Activated CD4-positive, alpha-beta T cell treated with anti-CD3 and anti-CD28 coated beads for 4 hours (primary cell): ENCODE measurements around the gene ZNF142.

Experiments used
- DNase-seq, 2 donors: peaks; one replicate each; pipeline ENCODE4 v3.0.0-alpha.2; 2020

ZNF142 gene

GRCh38 chr2:218648787-218649100 is 10.7 kb downstream of the ZNF142 start:
- no peak for DNase-seq

- peak; percentile 32 to 50 for DNase-seq
These were observed 11.2 kb downstream of the ZNF142 start for GRCh38 chr2:218648088-218648786.

DNA sequence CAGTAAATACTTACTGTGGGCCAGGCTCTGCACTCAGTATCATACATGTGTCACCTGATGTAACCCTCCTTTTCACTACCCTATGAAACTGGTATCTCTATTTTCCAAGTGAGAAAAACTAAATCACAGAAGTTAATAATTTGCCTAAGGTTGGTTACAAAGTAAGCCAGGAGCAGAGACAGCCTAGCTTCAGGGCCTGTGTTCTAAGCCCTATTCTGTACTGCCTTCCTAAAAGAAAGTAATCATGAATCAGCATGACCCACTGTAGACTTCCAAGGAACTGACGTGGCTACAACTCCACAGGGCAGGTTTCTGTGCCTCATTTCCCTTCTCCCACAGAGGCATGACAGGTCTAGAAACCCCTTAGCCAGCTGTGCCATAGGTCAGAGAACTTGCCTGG is 14.3 kb downstream of the ZNF142 start:
- DNase-seq, result no peak

DNA sequence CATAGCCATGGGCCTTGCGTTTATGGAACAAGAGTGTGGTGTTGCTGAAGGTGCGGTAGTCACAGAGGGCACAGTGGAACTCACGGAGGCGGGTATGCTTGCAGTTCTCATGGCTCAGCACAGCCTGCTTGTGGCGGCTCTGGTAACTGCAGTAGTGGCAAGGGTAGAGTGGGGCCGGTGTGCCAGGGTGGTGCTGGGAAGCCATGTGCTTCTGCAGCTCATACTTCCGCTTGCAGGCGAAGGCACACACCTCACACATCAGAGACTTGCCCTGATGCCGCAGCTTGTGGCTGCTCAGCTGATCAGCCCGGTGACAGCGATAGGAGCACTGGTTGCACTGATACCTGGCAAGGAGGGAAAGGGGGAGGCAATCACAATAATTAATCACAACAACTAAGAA is 14.7 kb downstream of the ZNF142 start:
- DNase-seq, result no peak

- DNase-seq, result no peak
These were observed 15.6 kb downstream of the ZNF142 start for GRCh38 chr2:218643751-218644310.

- no peak for DNase-seq
These were observed 16.6 kb downstream of the ZNF142 start for GRCh38 chr2:218642786-218643185.

DNA sequence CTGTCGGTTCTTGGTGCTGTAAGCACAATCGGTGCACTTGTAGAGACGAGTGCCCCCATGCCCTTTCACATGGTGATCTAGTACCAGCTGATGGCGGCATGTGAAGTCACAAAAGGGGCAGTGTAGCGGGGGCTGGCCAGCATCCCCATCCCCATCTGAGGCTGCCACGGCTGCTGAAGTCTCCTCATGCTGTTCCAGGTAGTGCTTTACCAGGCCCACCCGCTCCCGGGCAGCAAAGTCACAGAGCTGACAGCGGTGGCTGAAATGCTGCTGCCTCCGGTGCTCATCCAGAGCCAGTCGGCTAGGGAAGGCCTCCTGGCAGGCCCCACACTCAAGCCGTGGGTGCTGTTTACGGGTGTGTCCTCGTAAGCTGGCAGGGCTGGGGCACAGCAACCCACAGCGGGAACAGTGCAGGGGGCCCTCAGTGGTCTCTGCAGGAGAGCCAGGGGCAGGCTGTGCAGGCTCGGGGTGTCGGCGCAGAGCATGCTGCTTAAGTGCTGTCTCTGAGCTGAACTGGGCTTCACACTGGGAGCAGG is 17.2 kb downstream of the ZNF142 start:
- DNase-seq, result no peak

GRCh38 chr2:218638372-218638771 is 21.1 kb downstream of the ZNF142 start:
- no peak for DNase-seq

DNA sequence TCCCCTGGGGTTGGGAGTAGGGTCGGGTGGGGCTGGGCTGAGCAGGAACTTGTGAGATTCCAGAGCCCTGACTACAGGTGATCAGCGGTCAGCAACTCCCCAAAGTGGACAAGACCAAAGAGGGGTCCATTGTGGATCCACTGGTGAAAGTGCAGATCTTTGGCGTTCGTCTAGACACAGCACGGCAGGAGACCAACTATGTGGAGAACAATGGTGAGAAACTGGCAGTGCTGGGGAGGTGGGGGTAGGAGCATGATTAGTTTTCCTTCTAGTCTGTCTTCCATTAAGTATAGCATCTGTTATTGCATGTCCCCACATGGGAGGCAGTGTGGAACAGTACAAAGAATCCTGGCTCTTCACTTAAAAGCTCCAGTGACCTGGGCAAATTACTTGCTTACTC is 23.7 kb downstream of the ZNF142 start:
- DNase-seq, result no peak

DNA sequence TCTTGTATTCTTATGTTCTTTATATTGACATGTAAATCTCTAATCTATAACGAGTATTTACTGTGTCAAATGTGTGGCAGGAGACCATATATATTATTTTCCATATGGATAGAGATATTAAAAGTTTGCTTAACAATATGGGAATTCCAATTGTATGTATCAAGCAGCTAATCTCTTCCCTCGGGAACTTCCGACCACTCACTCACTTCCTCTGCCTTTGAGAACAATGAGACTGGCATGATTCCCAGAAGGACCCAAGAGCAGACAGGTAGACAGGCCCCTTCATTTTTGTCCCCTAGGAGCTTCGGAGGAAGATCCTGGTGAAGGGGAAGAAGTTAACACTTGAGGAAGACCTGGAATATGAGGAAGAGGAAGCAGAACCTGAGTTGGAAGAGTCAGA is 27.6 kb downstream of the ZNF142 start:
- DNase-seq, result no peak

DNA sequence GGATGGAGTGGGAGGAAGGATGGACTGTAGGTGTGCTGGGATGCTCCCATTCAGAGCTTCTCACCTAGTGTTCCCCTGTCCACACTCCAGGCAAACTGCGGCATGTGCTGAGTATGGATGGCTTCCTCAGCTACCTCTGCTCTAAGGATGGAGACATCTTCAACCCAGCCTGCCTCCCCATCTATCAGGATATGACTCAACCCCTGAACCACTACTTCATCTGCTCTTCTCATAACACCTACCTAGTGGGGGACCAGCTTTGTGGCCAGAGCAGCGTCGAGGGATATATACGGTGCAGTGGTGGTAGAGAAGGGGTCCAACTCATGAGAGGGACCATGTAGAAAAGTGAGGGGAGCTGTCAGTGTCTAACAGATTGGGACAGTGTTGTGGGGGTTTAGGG is 31.5 kb downstream of the ZNF142 start:
- DNase-seq, result no peak

- DNase-seq, result no peak
These were observed 33.1 kb downstream of the ZNF142 start for GRCh38 chr2:218626369-218626768.

GRCh38 chr2:218623366-218623705 is 36.1 kb downstream of the ZNF142 start:
- DNase-seq, result no peak

- no peak for DNase-seq
These were observed 36.6 kb downstream of the ZNF142 start for GRCh38 chr2:218622606-218623365.

DNA sequence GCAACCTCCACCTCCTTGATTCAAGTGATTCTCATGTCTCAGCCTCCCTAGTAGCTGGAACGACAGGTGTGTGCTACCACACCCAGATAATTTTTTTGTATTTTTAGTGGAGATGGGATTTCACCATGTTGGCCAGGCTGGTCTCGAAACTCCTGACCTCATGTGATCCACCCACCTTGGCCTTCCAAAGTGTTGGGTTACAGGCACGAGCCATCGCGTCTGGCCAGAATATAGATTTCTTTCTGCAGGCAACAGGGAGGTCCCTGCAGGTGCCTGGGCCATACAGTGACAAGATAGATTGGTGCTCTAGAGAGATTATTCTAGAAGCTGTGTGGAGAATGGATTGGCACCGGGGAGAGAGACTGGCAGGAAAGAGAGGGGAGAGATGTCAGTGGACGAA is 38.4 kb downstream of the ZNF142 start:
- DNase-seq, result no peak

DNA sequence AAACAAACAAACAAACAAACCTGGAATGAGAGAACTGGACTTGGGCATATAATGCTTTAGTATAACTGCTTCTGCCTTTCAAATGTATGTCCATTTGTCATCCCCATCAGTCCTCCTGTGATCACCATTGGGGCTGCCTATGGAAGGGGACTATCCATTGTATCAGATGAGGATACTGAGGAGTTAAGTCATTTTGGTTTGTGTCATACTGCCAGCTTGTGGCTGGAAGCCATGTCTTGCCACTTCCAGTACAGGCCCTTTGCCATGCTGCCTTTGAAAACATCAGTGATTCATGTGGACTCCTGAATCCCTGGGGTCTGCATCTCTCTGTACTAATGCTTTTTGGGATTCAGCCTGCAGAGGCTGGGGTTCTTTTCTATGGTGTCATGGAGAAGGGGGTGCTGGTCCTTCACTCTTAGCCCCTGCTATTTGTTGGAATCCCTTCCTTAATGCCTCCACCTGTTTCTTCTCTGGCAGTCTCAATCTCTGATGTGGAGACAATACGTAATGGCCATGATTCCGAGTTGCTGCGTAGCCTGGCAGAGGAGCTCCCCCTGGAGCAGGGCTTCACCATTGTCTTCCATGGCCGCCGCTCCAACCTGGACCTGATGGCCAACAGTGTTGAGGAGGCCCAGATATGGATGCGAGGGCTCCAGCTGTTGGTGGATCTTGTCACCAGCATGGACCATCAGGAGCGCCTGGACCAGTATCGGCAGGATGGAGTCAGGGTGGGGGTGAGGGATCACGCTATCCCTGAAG is 41.1 kb downstream of the ZNF142 start:
- no peak for DNase-seq

GRCh38 chr2:218615868-218616315 is 43.5 kb downstream of the ZNF142 start:
- DNase-seq, result no peak

DNA sequence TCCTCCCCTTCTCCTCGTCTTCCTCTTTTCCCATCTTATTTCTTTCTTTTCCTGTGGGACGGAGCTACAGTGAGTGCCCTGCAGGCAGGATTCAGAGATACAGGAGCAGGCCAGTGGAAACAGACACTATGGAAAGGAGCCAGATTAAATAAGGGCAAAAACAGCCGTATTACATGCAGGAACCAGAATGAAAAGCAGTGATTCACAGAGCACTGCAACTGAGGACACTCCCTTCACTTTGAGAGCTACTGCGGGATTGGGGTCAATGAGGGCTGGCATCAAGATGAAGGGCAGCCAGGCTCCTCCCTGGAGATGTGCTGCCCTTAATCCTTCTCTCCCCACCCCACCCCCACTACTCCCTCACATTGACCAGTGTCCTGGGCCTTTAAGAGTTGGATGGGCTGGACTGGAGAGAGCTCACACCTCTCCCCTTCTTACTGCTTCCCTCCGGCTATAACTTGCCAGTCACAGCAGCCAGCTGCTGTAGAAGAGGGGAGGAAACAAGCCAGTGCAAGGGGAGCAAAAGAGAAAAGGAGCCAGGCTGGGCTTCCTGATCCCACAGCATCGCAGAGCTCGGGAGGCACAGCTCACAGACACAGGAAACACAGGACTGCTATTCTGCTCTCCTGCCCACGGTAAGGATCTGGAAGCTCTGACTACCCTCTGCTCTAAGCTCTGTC is 51.8 kb downstream of the ZNF142 start, which contains the start of gene PLCD4:
PLCD4 (plus strand) TSS at position 464 of the 680 bp plus-strand sequence. CDS start 7,841 bp downstream, outside the sequence.
- no peak for DNase-seq

DNA sequence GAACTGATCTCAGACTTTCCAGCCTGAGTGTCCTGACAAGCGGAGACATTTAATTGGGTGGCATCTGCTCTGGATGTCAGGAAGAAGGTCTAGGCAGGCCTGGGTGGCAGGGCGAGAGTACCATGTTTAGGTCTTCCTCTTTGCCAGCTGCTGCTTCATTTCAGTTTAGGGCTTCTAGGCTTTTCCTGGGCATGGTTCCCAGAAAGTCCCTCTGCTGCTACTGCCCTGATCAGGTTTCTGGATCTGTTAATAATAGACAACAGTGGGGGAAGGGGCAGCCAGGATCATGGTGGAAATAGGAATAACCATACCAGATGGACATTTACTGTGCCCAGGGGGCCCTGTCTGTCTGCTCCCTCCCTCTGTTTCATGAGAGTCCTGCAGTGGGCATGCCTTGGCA is 54.0 kb downstream of the ZNF142 start:
- DNase-seq, result no peak
